H7 (cell line): ENCODE results near the gene LRRK1. TPM values are rescaled to one million over a fixed set of nuclear protein-coding genes. Genes with fewer than 3 reads are reported as not detected.
A peak's percentile ranks its signal among the peaks of the same experiment; 100 is the strongest.

Experiments used
- DNase-seq: peaks from one replicate; pipeline ENCODE4 v3.0.0; 2012
- H3K27me3 ChIP-seq: 2 replicates; pipeline ENCODE4 v1.6.0; 2011; ENCODE audit warnings: mild to moderate bottlenecking, low read length; ENCODE audit not compliant: control insufficient read depth, insufficient read depth
- H3K36me3 ChIP-seq: replicated peaks from 2 replicates; pipeline ENCODE4 v1.5.1; 2011; ENCODE audit warnings: low read length; ENCODE audit not compliant: control insufficient read depth, insufficient read depth
- H3K4me3 ChIP-seq: 2 replicates; pipeline ENCODE4 v1.5.1; 2011; ENCODE audit warnings: low read depth, mild to moderate bottlenecking, control low read depth, low read length, moderate library complexity; ENCODE audit not compliant: insufficient read depth
- total RNA-seq: library from RNA; depleted of rRNA; stranded (reverse); fragments of >200 nt; shearing (Covaris generic); gene quantifications from 2 replicates; pipeline ENCODE4 v1.2.3, GENCODE V29; 2014

LRRK1 gene
- total RNA-seq, 1 experiment from 2014 or later, result 3.3 TPM

GRCh38 chr15:101049856-101050622, 130.9 kb downstream of the LRRK1 start:
- Histone ChIP-seq H3K27me3 (no peaks in the 10 kb centered on the region; the same call in 1 of the 2 replicates), H3K36me3 (no peaks in the 10 kb centered on the region), H3K4me3 (no peak overlapping the region)
- DNase-seq, result peak; percentile 41

DNA sequence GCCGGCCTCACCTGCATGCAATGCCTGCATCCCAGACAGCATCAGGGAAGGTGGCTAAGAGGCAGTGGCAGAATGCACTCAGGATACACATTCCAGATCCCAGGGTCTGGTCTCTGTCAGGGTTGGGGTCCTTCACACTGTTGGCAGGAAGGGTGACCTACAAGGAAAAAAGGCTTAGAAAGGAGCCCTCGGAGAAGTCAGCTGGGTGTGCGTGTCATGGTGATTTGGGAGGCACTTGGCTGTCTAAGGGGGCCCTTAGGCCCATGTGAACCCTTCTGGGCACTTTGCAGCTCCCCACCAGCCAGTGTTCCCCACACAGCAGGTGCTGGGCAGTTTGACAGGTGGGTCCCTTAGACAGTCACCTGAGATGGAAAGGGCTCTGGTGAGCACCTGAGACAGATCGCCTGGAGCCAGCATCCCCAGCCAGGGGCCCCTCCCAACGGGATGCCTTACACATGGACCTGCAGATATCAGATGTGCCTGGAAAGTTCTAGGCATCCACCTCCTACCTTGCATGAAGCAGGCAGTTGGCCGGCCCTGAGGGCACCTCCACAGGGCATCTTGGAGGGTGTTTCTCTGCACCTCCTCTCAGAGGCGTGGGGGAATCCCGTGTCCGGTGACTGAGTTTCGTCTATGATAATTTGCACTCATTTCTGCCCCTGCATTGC, 131.6 kb downstream of the LRRK1 start:
- H3K36me3 ChIP-seq, result no peaks in the 10 kb centered on the region
- no peak overlapping the region for H3K4me3 ChIP-seq
- peak; percentile 27 for DNase-seq
- H3K27me3 ChIP-seq, result no peaks in the 10 kb centered on the region; the same call in 1 of the 2 replicates

DNA sequence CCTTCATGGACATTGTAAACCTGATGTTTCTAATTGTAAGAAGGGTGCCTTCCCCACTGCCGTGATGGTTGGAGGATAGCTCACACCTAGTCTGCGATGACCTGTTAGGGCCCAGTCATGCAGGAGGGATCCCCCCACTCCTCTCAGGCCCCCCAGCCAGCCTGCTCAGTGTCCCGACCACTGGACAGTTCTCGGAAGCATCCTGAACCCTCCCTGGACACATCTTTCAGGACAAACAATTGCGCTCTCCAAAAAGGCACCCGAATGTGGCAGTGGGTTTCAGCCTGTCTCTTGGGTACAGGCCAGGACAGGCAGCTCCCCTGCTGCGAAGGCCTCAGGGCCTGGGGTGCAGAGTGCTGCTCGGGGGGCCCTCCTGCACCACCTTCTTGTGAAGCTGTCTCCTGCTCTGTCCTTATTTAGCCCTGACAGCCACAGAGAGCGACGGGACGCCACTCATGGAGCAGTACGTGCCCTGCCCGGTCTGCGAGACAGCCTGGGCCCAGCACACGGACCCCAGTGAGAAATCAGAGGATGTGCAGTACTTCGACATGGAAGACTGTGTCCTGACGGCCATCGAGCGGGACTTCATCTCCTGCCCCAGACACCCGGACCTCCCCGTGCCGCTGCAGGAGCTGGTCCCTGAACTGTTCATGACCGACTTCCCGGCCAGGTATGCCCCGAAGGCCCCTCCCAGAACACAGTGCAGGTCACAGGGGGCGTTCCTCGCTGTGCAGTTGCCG, 132.3 kb downstream of the LRRK1 start:
- Histone ChIP-seq H3K27me3 (no peaks in the 10 kb centered on the region), H3K4me3 (no peak overlapping the region), H3K36me3 (no peaks in the 10 kb centered on the region)
- DNase-seq, result no peak

DNA sequence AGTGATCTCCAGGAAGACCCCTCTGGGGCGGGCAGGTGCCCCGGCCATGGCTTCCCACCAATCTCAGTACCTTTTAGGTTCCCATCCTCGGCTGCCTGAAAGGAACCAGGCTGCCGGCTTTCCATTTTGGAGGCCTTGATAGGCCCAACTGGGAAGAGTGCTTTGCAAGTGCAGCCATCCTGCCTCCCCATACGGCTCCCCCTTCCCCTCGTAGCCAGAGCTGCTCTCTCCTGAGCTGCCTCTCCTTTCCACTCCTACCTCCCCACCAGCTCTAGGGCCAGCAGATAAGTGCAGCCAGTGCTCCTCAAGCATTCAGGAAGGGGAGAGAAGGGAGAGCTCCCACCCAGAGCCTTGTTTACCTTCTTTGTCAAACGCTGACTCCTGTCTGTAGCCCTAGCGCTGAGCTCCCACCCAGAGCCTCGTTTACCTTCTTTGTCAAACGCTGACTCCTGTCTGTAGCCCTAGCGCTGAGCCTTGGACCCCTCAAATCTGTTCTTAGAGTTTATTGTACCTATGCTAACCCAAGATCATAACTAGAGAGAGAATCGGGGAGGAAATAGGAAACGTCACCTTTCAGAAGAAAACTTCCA, 133.0 kb downstream of the LRRK1 start:
- Histone ChIP-seq H3K27me3 (no peaks in the 10 kb centered on the region), H3K36me3 (no peaks in the 10 kb centered on the region), H3K4me3 (no peak overlapping the region)
- peak; percentile 61 for DNase-seq

DNA sequence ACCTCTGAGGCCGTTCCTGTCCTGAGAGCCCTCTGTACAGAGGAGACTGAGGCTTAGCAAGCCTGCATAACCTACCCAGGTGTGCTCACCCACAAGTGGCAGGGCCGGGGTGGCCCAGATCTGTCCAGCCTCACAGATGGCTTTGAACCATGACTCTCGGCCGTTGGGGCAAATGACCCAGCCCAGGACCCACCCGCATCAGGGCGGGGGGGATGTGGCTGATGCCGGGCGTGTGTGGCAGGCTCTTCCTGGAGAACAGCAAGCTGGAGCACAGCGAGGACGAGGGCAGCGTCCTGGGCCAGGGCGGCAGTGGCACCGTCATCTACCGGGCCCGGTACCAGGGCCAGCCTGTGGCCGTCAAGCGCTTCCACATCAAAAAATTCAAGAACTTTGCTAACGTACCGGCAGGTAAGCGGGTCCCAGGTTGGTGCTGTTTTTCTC, 133.5 kb downstream of the LRRK1 start:
- H3K4me3 ChIP-seq, result no peak overlapping the region
- H3K36me3 ChIP-seq, result no peaks in the 10 kb centered on the region
- no peaks in the 10 kb centered on the region for H3K27me3 ChIP-seq
- peak; percentile 54 for DNase-seq

DNA sequence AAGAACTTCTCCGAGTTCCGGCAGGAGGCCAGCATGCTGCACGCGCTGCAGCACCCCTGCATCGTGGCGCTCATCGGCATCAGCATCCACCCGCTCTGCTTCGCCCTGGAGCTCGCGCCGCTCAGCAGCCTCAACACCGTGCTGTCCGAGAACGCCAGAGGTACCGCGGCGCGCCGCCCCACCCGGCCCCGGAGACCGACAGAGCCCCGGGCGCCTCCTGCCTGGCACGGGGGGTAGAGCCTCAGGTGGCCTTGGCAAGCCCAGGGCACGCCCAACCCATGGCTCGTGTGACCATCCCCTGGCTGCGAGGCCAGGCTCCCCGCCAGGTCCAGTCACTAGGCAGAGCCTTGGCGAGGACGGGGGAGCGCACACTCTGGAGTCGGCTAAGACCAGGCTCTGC, 134.1 kb downstream of the LRRK1 start:
- DNase-seq, result peak; percentile 55
- H3K36me3 ChIP-seq, result no peaks in the 10 kb centered on the region
- H3K27me3 ChIP-seq, result no peaks in the 10 kb centered on the region
- H3K4me3 ChIP-seq, result no peak overlapping the region

DNA sequence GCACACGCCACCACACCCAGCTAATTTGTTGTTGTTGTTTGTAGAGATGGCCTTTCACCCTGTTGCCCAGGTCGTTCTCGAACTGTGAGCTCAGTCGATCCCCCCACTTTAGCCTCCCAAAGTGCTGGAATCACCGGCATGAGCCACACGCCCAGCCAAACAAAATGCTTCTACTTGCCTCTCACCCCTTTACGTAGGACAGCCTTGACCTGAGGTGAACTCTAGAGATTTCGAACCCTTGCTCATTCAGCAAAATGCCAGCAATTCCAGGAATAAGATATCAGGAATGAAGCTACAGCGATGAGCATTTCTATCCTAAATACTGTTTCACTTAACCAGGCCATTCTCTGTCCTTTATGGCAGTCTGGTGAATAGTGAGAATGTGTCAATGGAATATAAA, 135.0 kb downstream of the LRRK1 start:
- no peaks in the 10 kb centered on the region for H3K36me3 ChIP-seq
- H3K4me3 ChIP-seq, result no peak overlapping the region
- peak; percentile 16 for DNase-seq
- no peaks in the 10 kb centered on the region for H3K27me3 ChIP-seq

GRCh38 chr15:101054991-101055390, 135.8 kb downstream of the LRRK1 start:
- no peak overlapping the region for H3K4me3 ChIP-seq
- no peaks in the 10 kb centered on the region for H3K36me3 ChIP-seq
- no peaks in the 10 kb centered on the region for H3K27me3 ChIP-seq
- peak; percentile 32 for DNase-seq

DNA sequence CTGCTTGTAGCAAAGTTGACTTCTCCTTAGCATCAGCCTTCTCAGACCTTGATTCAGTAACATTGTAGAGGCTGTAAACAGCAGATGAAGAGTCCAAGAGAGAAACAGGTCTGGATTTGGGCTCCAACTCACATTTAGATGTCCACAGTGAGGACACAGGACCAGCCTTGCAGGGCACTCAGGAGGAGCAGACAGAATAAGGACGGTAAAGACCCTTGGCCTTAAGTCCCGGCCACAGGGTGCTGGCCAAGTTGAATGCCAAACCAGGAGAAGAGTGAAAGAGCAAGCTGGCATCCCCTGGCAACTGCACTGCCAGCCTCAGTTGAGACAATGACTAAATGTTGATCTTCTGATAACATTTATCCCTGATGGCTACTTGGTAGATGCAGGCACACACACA, 136.3 kb downstream of the LRRK1 start:
- H3K27me3 ChIP-seq, result no peaks in the 10 kb centered on the region
- peak; percentile 12 for DNase-seq
- no peak overlapping the region for H3K4me3 ChIP-seq
- H3K36me3 ChIP-seq, result no peaks in the 10 kb centered on the region

DNA sequence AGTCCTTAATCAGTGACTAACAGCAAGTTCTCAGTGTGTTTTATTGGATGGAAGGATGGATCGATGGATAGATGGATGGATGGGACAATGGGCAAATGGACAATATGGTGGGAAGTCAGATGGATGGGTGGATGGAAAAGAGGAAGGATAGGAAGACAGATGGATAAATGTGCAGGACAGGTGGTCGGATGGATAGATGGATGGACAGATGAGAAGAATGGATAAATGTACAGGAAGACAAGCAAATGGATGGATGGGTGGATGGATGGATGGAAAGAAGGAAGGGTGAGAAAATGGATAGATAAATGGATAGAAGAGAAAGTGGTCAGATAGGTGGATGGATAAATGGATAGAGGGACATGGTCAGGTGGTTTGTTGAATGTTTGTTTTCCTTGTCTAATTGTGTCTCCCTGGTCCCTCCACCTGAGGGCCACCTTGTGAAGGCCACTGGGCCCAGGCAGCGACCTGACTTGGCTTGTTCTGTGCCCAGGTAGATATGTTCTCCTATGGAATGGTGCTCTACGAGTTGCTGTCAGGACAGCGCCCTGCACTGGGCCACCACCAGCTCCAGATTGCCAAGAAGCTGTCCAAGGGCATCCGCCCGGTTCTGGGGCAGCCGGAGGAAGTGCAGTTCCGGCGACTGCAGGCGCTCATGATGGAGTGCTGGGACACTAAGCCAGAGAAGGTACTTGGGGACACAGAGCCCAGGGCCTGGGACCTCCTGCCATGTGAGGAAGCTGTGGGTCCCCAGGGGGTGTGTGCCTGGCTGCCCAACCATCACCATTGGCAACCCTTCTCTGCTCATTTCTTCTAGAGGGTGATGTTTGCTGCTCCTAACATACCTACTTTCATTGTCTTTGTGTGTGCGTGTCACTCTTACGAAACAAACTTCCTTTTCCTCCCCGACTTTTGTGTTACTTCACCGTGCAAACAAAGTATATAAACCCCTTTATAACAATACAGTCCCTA, 137.5 kb downstream of the LRRK1 start:
- H3K36me3 ChIP-seq, result no peaks in the 10 kb centered on the region
- no peaks in the 10 kb centered on the region for H3K27me3 ChIP-seq
- DNase-seq, result peak; percentile 55
- H3K4me3 ChIP-seq, result no peak overlapping the region

DNA sequence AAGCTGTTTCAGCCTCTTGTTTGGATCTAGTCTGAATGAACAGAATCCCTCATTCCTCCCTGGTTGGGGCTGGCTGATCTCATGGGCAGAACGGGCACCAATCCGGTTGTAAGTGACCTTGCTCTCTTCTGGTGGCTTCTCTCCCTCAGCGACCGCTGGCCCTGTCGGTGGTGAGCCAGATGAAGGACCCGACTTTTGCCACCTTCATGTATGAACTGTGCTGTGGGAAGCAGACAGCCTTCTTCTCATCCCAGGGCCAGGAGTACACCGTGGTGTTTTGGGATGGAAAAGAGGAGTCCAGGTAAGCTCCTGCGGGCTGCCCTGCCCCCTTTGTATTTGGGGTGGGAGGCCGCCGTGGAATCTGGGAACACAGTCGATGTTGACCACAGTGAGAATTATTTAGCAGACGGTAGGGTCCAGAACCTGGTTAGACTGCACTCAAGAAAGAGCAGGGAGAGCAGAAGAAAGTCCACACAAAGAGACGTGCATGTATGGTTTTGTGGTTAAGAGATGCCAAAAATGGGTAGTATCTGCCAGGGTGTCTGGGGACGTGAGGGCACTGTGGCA, 138.8 kb downstream of the LRRK1 start:
- H3K36me3 ChIP-seq, result no peaks in the 10 kb centered on the region
- peak; percentile 15 for DNase-seq
- no peak overlapping the region for H3K4me3 ChIP-seq
- no peaks in the 10 kb centered on the region for H3K27me3 ChIP-seq

- Histone ChIP-seq H3K4me3 (no peak overlapping the region), H3K27me3 (no peaks in the 10 kb centered on the region), H3K36me3 (no peaks in the 10 kb centered on the region)
- DNase-seq, result peak; percentile 10
Measured at GRCh38 chr15:101058735-101059134, 139.6 kb downstream of the LRRK1 start.
